OCI-LY1 (cell line): ENCODE data around the gene TP53TG5.

Source experiments
- EZH2 ChIP-seq: fragments of 200-600 bp; sonication (generic), shearing (Covaris generic); IDR thresholded peaks from 2 replicates; pipeline ENCODE4 v1.8.0; 2017; ENCODE audit warnings: borderline replicate concordance, mixed run types, mild to moderate bottlenecking, antibody characterized with exemption, low read length, moderate library complexity, mixed read lengths
- TF ChIP-seq, protein P1 (sequence below): fragments of 200-600 bp; sonication (generic), shearing (Covaris generic); IDR thresholded peaks from 2 replicates; pipeline ENCODE4 v1.5.1; 2017; ENCODE audit warnings: mild to moderate bottlenecking, antibody characterized with exemption, low read length, moderate library complexity, mixed read lengths

DNA sequence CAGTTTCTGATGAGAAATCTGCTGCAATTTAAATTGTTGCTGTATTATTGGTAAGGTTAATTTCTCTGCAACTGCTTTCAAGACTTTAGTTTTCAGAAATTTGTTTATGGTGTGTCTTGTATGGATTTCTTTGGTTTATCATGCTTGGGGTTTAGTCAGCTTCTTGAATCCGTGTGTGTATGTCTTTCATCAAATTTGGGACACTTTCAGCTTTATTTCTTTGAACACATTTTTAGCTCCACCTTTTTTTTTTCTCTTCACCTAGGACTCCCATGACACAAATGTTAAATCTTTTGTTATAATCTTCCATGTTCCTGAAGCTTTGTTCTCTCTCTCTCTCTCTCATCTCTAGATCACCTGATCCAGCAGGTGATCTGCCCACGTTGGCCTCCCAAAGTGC is 13.4 kb upstream of the TP53TG5 start:
- TF ChIP-seq, protein P1, sequence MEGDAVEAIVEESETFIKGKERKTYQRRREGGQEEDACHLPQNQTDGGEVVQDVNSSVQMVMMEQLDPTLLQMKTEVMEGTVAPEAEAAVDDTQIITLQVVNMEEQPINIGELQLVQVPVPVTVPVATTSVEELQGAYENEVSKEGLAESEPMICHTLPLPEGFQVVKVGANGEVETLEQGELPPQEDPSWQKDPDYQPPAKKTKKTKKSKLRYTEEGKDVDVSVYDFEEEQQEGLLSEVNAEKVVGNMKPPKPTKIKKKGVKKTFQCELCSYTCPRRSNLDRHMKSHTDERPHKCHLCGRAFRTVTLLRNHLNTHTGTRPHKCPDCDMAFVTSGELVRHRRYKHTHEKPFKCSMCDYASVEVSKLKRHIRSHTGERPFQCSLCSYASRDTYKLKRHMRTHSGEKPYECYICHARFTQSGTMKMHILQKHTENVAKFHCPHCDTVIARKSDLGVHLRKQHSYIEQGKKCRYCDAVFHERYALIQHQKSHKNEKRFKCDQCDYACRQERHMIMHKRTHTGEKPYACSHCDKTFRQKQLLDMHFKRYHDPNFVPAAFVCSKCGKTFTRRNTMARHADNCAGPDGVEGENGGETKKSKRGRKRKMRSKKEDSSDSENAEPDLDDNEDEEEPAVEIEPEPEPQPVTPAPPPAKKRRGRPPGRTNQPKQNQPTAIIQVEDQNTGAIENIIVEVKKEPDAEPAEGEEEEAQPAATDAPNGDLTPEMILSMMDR, result no peak
- no peak for TF ChIP-seq EZH2
